GM23338 (cell line): ENCODE measurements around the gene PLEKHH3. TPM values are rescaled to one million over a fixed set of nuclear protein-coding genes. Genes with fewer than 3 reads are reported as not detected.
A peak's percentile ranks its signal among the peaks of the same experiment; 100 is the strongest.

ENCODE experiments used
- ATAC-seq: fragments of 200-7000 bp; cut with Tn5 transposase; 3 replicates; pipeline ENCODE4 v1.9.1; 2020
- DNase-seq: peaks from one replicate; pipeline ENCODE4 v3.0.0-alpha.2; 2015; ENCODE audit warnings: low spot score
- H2AFZ ChIP-seq: fragments of 200-600 bp; sonication (generic); 2 replicates; pipeline ENCODE4 v1.8.0; 2016; ENCODE audit warnings: antibody characterized with exemption, mild to moderate bottlenecking, moderate library complexity
- H3F3A ChIP-seq: fragments of 200-600 bp; sonication (generic); replicated peaks from 2 replicates; pipeline ENCODE4 v1.8.0; 2017; ENCODE audit warnings: antibody characterized with exemption, mixed run types, low read depth
- H3K27ac ChIP-seq: fragments of 200-600 bp; sonication (generic); 2 replicates; pipeline ENCODE4 v1.6.1; 2016; ENCODE audit warnings: low read depth
- H3K27me3 ChIP-seq: fragments of 200-600 bp; sonication (generic); 2 replicates; pipeline ENCODE4 v1.8.0; 2016; ENCODE audit warnings: mild to moderate bottlenecking, mixed run types, moderate library complexity; ENCODE audit not compliant: insufficient read depth
- H3K36me3 ChIP-seq: fragments of 200-600 bp; sonication (generic); 2 replicates; pipeline ENCODE4 v1.8.0; 2016; ENCODE audit warnings: mild to moderate bottlenecking; ENCODE audit not compliant: insufficient read depth
- H3K4me1 ChIP-seq: fragments of 200-600 bp; sonication (generic); 2 replicates; pipeline ENCODE4 v1.8.0; 2016; ENCODE audit warnings: mild to moderate bottlenecking, moderate library complexity; ENCODE audit not compliant: insufficient read depth
- H3K4me2 ChIP-seq: fragments of 200-600 bp; sonication (generic); 2 replicates; pipeline ENCODE4 v1.7.1; 2017; ENCODE audit warnings: mixed run types
- H3K4me3 ChIP-seq: fragments of 200-600 bp; sonication (generic); 2 replicates; pipeline ENCODE4 v1.6.1; 2016; ENCODE audit warnings: mixed run types
- H3K79me2 ChIP-seq: fragments of 200-600 bp; sonication (generic); replicated peaks from 2 replicates; pipeline ENCODE4 v1.8.0; 2017; ENCODE audit warnings: mild to moderate bottlenecking; ENCODE audit not compliant: insufficient read depth
- H3K9me2 ChIP-seq: fragments of 200-600 bp; sonication (generic); 2 replicates; pipeline ENCODE4 v1.8.0; 2017; ENCODE audit not compliant: insufficient read depth
- H4K20me1 ChIP-seq: fragments of 200-600 bp; sonication (generic); replicated peaks from 2 replicates; pipeline ENCODE4 v1.8.0; 2017; ENCODE audit warnings: mild to moderate bottlenecking; ENCODE audit not compliant: insufficient read depth
- H3K27ac Mint-ChIP-seq: 2 replicates; pipeline ENCODE4 v1.8.0; 2020; ENCODE audit warnings: inconsistent platforms, mild to moderate bottlenecking, moderate library complexity, mixed read lengths
- H3K27me3 Mint-ChIP-seq: 3 replicates; pipeline ENCODE4 v1.8.0; 2022; ENCODE audit warnings: low read depth, mild to moderate bottlenecking, moderate library complexity, mixed read lengths, inconsistent platforms; ENCODE audit not compliant: insufficient read depth, poor library complexity
- H3K36me3 Mint-ChIP-seq: 3 replicates; pipeline ENCODE4 v1.8.0; 2021; ENCODE audit warnings: low read depth, mild to moderate bottlenecking, inconsistent platforms, moderate library complexity, mixed read lengths
- H3K4me1 Mint-ChIP-seq: 3 replicates; pipeline ENCODE4 v1.8.0; 2020; ENCODE audit warnings: mild to moderate bottlenecking, inconsistent platforms, mixed read lengths
- H3K4me3 Mint-ChIP-seq: 3 replicates; pipeline ENCODE4 v1.8.0; 2021; ENCODE audit warnings: moderate library complexity, mild to moderate bottlenecking, inconsistent platforms, mixed read lengths
- H3K9me3 Mint-ChIP-seq: 3 replicates; pipeline ENCODE4 v1.8.0; 2020; ENCODE audit warnings: moderate library complexity, mild to moderate bottlenecking, inconsistent platforms, mixed read lengths
- CREB1 ChIP-seq: fragments of 250-450 bp; sonication (Bioruptor Pico); IDR thresholded peaks from 2 replicates; pipeline ENCODE4 v1.5.0; 2020; ENCODE audit warnings: low read depth, mild to moderate bottlenecking, moderate library complexity
- CTCF ChIP-seq, 2 experiments: fragments of 200-600 bp in 1 of 2; sonication (generic) in 1 of 2; conservative IDR thresholded peaks; 2 replicates each; pipeline versions ENCODE4 v1.5.1 to v1.6.1; 2016 to 2017; ENCODE audit warnings: antibody characterized with exemption in 2 of 2, low read depth in 2 of 2, mild to moderate bottlenecking in 2 of 2, moderate library complexity in 1 of 2
- ETS1 ChIP-seq: IDR thresholded peaks from 2 replicates; pipeline ENCODE4 v1.6.1; 2016; ENCODE audit warnings: antibody characterized with exemption
- EZH2 ChIP-seq: fragments of 200-600 bp; sonication (generic); IDR thresholded peaks from one replicate; pipeline ENCODE4 v1.8.0; 2017; ENCODE audit warnings: antibody characterized with exemption, mild to moderate bottlenecking, low read depth; ENCODE audit not compliant: unreplicated experiment
- EZH2phosphoT487 ChIP-seq: fragments of 200-600 bp; sonication (generic); IDR thresholded peaks from one replicate; pipeline ENCODE4 v1.8.1; 2018; ENCODE audit warnings: antibody characterized with exemption; ENCODE audit not compliant: unreplicated experiment
- JUNB ChIP-seq: IDR thresholded peaks from one replicate; pipeline ENCODE4 v1.6.1; 2016; ENCODE audit warnings: antibody characterized with exemption; ENCODE audit not compliant: unreplicated experiment
- NANOG ChIP-seq: IDR thresholded peaks from 2 replicates; pipeline ENCODE4 v1.6.1; 2016; ENCODE audit warnings: antibody characterized with exemption, borderline replicate concordance
- POLR2AphosphoS5 ChIP-seq: IDR thresholded peaks from 2 replicates; pipeline ENCODE4 v1.6.1; 2016; ENCODE audit warnings: antibody characterized with exemption, low read depth
- REST ChIP-seq: IDR thresholded peaks from one replicate; pipeline ENCODE4 v1.6.1; 2018; ENCODE audit warnings: antibody characterized with exemption; ENCODE audit not compliant: unreplicated experiment
- STAT1 ChIP-seq: IDR thresholded peaks from one replicate; pipeline ENCODE4 v1.6.1; 2016; ENCODE audit warnings: antibody characterized with exemption; ENCODE audit not compliant: unreplicated experiment
- ZNF114 ChIP-seq: fragments of 250-450 bp; sonication (Bioruptor Pico); IDR thresholded peaks from 2 replicates; pipeline ENCODE4 v1.5.0; 2020; ENCODE audit warnings: mild to moderate bottlenecking, moderate library complexity
- ZNF331 ChIP-seq: fragments of 250-450 bp; sonication (Bioruptor Pico); IDR thresholded peaks from 2 replicates; pipeline ENCODE4 v1.5.0; 2020; ENCODE audit warnings: low read depth, mild to moderate bottlenecking, moderate library complexity
- ZNF462 ChIP-seq: fragments of 250-450 bp; sonication (Bioruptor Pico); IDR thresholded peaks from 2 replicates; pipeline ENCODE4 v1.5.0; 2020; ENCODE audit warnings: mild to moderate bottlenecking, moderate library complexity
- polyA plus RNA-seq: library from polyadenylated mRNA; unstranded; fragments of >200 nt; fragmentation: Nextera tagmentation; extraction: Ambion mirVana; gene quantifications from 2 replicates; pipeline ENCODE4 v1.2.1, GENCODE V29; 2016
- total RNA-seq: library from RNA; depleted of rRNA; stranded (reverse); fragments of >200 nt; shearing (Covaris generic); gene quantifications from 2 replicates; pipeline ENCODE4 v1.2.3, GENCODE V29; 2014

The PLEKHH3 gene
- total and polyA plus RNA-seq, 2 experiments from 2014 or later = 10.9 to 24.2 TPM

- 0 out of 2 replicates have a peak, but pooled peaks cover 6% of the 10 kb centered on the region for H3K36me3 ChIP-seq
- no peak overlapping the region; the same call in 1 of the 2 replicates for H3K27ac Mint-ChIP-seq
- ATAC-seq = peak; percentile 46; the same call in 2 of the 3 replicates
- TF ChIP-seq CTCF (conservative IDR thresholded peaks at IDR 0.05; ENCODE audit: low read depth in 2 of 2) (no peak), EZH2phosphoT487 (no peak), REST (no peak), ZNF114 (no peak), ZNF331 (CRISPR knock-in tag) (no peak), STAT1 (no peak), EZH2 (no peak), POLR2AphosphoS5 (no peak), JUNB (no peak), NANOG (no peak), ETS1 (no peak), CREB1 (CRISPR knock-in tag) (no peak), ZNF462 (CRISPR knock-in tag) (no peak)
- no peaks in the 10 kb centered on the region; the same call in 1 of the 2 replicates for H3K4me1 ChIP-seq
- H3K4me3 ChIP-seq = no peak overlapping the region
- peaks cover 6% of the 10 kb centered on the region; the same call in 1 of the 2 replicates for H4K20me1 ChIP-seq
- H3K4me3 Mint-ChIP-seq = no peak overlapping the region
- H3K79me2 ChIP-seq = no peaks in the 10 kb centered on the region
- DNase-seq = no peak
- no peaks in the 10 kb centered on the region for H3K9me2 ChIP-seq
- H3K4me1 Mint-ChIP-seq = peaks cover 10% of the 10 kb centered on the region
- no peak overlapping the region for H3K27ac ChIP-seq
- peaks cover 11% of the 10 kb centered on the region for H3K27me3 Mint-ChIP-seq
- H3F3A ChIP-seq = no peaks in the 10 kb centered on the region
- H3K36me3 Mint-ChIP-seq = peaks cover 22% of the 10 kb centered on the region
- H3K27me3 ChIP-seq = no peaks in the 10 kb centered on the region
- H3K4me2 ChIP-seq = no peak overlapping the region
- no peak overlapping the region for H2AFZ ChIP-seq
- H3K9me3 Mint-ChIP-seq = no peaks in the 10 kb centered on the region; the same call in 1 of the 3 replicates
These were observed 22.1 kb upstream of the PLEKHH3 start for GRCh38 chr17:42698736-42699414.
